SIG-M5 treated with dmso at 0.1 percent for 504 hours (cell line): ENCODE data around the gene TTLL10.

Experiments used
- DNase-seq: peaks from one replicate; lab custom pipeline; 2025; ENCODE audit not compliant: unreplicated experiment; lab: John Stamatoyannopoulos, UW

Gene TTLL10

DNA sequence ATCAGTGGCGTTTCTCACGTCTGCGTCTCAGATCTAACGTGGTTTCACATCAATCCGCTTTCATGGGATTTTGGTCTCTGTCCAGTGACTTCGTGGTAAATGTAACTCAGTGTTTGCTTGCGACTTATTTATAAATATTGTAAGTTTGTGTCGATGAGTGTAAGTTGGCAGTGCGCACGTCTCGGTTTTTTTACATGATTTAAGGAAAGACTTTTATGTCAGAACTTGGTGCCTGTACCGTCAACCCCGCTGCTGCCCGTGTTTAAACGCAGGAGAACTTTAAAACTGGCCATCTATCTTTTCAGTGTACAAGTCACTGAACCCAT lies 59.9 kb downstream of the TTLL10 start:
- DNase-seq, result no peak

DNA sequence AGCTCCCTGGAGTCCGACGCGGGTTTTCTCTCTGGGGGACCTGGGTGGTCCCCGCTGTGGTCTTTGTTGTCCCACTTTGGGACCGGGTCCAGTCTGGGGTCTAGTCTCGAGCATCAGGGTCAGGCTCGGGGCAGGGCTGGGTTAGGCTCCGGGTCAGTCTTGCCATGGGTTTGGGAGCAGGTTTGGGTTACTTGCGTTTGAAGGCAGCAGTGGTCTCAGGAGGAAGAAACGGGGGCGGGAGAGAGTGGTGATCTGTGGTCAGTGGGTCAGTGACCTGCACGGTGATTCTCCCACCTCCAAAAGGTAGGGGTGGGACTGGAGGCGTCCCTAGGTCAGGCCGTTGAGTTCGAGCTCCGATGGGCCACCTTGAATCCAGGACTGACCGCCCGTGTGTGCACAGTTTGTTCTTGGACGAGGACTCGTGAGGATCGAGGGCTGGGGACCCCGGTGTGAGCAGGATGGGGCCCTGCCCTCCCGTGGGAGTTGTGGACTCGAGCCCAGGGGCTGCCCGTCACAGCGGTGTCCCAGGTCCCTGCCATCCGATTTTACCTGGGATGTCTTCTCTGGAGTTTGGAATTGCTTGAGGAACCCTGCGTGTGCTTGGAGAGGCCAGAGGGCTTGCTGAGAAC lies 60.6 kb downstream of the TTLL10 start:
- DNase-seq, result no peak

- DNase-seq, result no peak
Observed at GRCh38 chr1:1235016-1235744, 61.5 kb downstream of the TTLL10 start.

DNA sequence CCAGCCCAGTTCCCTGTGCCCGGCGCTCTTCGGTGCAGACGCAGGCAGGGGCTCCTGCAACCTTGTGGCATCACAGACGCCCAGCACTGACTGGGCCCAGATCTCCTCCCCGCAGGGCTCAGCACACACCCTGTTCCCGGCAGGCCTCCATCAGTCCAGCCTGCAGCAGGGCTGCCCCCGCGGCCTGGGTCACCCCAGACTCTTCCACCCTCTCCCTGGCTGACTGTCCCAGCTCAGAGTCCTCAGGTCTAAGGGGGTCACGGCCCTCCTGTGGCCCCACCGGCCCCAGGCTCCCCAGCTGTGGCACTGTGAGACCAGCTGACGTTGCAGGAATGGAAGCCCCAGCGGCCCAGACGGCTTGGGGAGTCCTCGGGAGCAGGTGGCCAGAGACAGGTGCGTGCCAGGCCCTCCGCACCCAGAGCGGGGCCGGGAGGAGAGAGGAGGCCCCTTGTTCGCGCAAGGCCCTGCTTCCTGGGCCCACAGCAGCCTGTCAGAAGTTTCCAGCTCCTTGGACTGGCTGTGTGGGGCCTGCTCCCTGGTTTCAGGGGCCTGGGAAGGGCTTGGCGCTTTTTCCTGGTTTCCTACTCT lies 62.6 kb downstream of the TTLL10 start:
- DNase-seq, result no peak

- DNase-seq, result no peak
Observed at GRCh38 chr1:1236945-1237873, 63.5 kb downstream of the TTLL10 start.

- no peak for DNase-seq
Observed at GRCh38 chr1:1237874-1238701, 64.4 kb downstream of the TTLL10 start.

- DNase-seq, result no peak
Observed at GRCh38 chr1:1238702-1239178, 65.1 kb downstream of the TTLL10 start.

GRCh38 chr1:1239227-1239613 lies 65.5 kb downstream of the TTLL10 start:
- DNase-seq, result no peak

- no peak for DNase-seq
Observed at GRCh38 chr1:1239614-1240347, 66.1 kb downstream of the TTLL10 start.

- no peak for DNase-seq
Observed at GRCh38 chr1:1240348-1240732, 66.7 kb downstream of the TTLL10 start.

- DNase-seq, result no peak
Observed at GRCh38 chr1:1240822-1241587, 67.3 kb downstream of the TTLL10 start.

DNA sequence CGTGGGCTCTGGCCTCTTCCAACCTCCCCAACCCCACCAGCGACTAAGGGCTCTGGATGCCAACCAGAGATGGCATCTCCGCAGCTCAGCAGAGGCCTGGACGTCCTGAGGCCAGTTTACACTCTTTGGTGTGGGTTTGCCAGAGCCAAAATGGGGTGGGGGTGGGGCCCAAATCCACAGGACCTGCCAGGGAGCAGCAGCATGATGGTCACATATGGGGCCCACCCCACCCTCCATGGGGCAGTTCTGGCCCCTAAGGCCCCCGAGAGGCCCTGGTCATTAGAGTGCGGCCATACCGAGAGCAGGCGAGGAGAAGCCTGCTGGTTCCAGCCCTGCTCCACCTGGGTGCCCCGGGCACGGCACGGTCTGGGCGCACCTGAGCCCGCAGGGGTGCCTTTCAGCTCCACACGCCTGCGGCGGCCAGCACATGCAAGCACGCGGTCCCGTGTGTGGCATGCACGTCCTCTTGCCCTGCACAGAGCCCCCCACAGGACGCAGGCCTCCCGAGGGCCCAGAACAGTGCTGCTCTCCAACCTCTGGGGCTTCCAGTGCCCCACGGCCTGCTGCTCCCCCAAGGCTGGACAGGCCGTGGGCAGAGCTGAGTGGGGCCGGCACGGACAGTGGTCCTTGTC lies 68.0 kb downstream of the TTLL10 start:
- DNase-seq, result no peak

- DNase-seq, result no peak
Observed at GRCh38 chr1:1242461-1243265, 69.0 kb downstream of the TTLL10 start.

- DNase-seq, result no peak
Observed at GRCh38 chr1:1243266-1243660, 69.6 kb downstream of the TTLL10 start.

GRCh38 chr1:1243807-1244191 lies 70.1 kb downstream of the TTLL10 start:
- no peak for DNase-seq

GRCh38 chr1:1244192-1244811 lies 70.6 kb downstream of the TTLL10 start:
- no peak for DNase-seq

DNA sequence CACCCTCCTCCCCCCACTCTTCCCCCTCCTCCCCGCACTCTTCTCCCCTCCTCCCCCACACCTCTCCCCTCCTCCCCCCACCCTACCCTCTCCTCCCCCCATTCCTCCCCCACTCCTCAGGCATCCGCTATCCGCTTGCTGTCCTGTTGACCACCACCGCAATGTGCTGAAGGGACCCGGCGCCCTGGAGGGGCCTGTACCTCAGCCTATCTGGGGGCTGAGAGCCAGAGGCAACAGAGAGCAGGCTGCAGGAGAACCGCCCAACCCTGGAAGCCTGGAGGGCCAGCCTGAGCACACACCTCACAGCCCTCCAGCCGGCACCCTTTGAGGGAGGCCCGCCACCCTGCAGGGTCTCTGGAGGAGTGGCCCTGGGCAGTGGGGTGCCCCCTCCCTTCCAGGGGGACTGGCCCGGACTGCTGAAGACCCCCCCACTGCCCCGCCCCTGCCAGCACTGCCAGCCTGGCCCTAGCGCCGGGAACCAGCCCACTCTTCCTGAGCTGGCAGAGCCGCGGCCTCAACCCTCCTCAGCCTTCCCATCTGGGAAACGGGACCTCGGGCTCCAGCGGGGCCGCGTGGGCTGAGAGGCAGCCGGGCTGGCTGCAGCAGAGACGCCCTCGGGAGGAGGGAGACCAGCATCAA lies 71.6 kb downstream of the TTLL10 start:
- no peak for DNase-seq
